Activated naive CD4-positive, alpha-beta T cell (primary cell): ENCODE results near the gene MAP3K13.
"Not testable (repeated sequence)": the region's sequence is repeated elsewhere in the genome, so short reads cannot be mapped to it uniquely, and the experiment has no call there.

Source experiments
- DNase-seq, 4 experiments: peaks; one replicate each; lab custom pipeline; 2025; lab: John Stamatoyannopoulos, UW

The MAP3K13 gene

GRCh38 chr3:185451432-185451831 is 88.5 kb downstream of the MAP3K13 start:
- not testable (repeated sequence) for DNase-seq

GRCh38 chr3:185457376-185457775 is 94.4 kb downstream of the MAP3K13 start:
- no peak for DNase-seq

- no peak for DNase-seq
Measured at GRCh38 chr3:185460309-185460708, 97.4 kb downstream of the MAP3K13 start.

- no peak for DNase-seq
Measured at GRCh38 chr3:185460719-185461350, 97.9 kb downstream of the MAP3K13 start.

- DNase-seq, result no peak
Measured at GRCh38 chr3:185465471-185465870, 102.5 kb downstream of the MAP3K13 start.

- DNase-seq, result not testable (repeated sequence)
Measured at GRCh38 chr3:185466123-185466522, 103.2 kb downstream of the MAP3K13 start.

- no peak for DNase-seq
Measured at GRCh38 chr3:185469542-185469941, 106.6 kb downstream of the MAP3K13 start.

- DNase-seq, result no peak
Measured at GRCh38 chr3:185470323-185470722, 107.4 kb downstream of the MAP3K13 start.

GRCh38 chr3:185473290-185473815 is 110.4 kb downstream of the MAP3K13 start:
- no peak for DNase-seq

- DNase-seq, result not testable (repeated sequence)
Measured at GRCh38 chr3:185474922-185475321, 112.0 kb downstream of the MAP3K13 start.

GRCh38 chr3:185477316-185477715 is 114.4 kb downstream of the MAP3K13 start:
- no peak for DNase-seq

- no peak for DNase-seq
Measured at GRCh38 chr3:185479373-185479945, 116.5 kb downstream of the MAP3K13 start.

- DNase-seq, result no peak
Measured at GRCh38 chr3:185484296-185484695, 121.4 kb downstream of the MAP3K13 start.

- no peak for DNase-seq
Measured at GRCh38 chr3:185486394-185486793, 123.5 kb downstream of the MAP3K13 start.

- DNase-seq, result no peak
Measured at GRCh38 chr3:185488465-185488864, 125.5 kb downstream of the MAP3K13 start.

- no peak for DNase-seq
Measured at GRCh38 chr3:185489462-185489861, 126.5 kb downstream of the MAP3K13 start.

GRCh38 chr3:185490241-185490640 is 127.3 kb downstream of the MAP3K13 start:
- DNase-seq, result no peak

GRCh38 chr3:185498503-185499396 is 135.8 kb downstream of the MAP3K13 start, which contains the start of gene TMEM41A:
Gene TMEM41A, minus strand, starts transcription at chr3:185499035. Its CDS starts 74 bp downstream, at chr3:185498961.
- DNase-seq, result peak; percentile 76 to 87 (median 82)

GRCh38 chr3:185502987-185503386 is 140.1 kb downstream of the MAP3K13 start:
- no peak for DNase-seq

- DNase-seq, result no peak
Measured at GRCh38 chr3:185503521-185503920, 140.6 kb downstream of the MAP3K13 start.

- no peak for DNase-seq
Measured at GRCh38 chr3:185504636-185505035, 141.7 kb downstream of the MAP3K13 start.

- DNase-seq, result no peak
Measured at GRCh38 chr3:185507883-185508282, 144.9 kb downstream of the MAP3K13 start.
